NT2/D1 (cell line): ENCODE measurements around the gene SOX5.

Source experiments
- DNase-seq: peaks from one replicate; pipeline ENCODE4 v3.0.0-alpha.2; 2011; ENCODE audit warnings: low read depth, low spot score
- H3K27me3 ChIP-seq: 2 replicates; pipeline ENCODE4 v1.6.0; 2011; ENCODE audit warnings: mild to moderate bottlenecking; ENCODE audit not compliant: insufficient read length, insufficient read depth
- H3K36me3 ChIP-seq: 2 replicates; pipeline ENCODE4 v1.6.1; 2011; ENCODE audit warnings: mild to moderate bottlenecking, low read length, mixed read lengths; ENCODE audit not compliant: insufficient read depth, insufficient read length
- H3K4me1 ChIP-seq: 2 replicates; pipeline ENCODE4 v1.5.1; 2011; ENCODE audit not compliant: insufficient read depth, insufficient read length
- H3K4me3 ChIP-seq: 2 replicates; pipeline ENCODE4 v1.5.1; 2011; ENCODE audit warnings: low read depth; ENCODE audit not compliant: insufficient read length
- H3K9ac ChIP-seq: 2 replicates; pipeline ENCODE4 v1.6.0; 2011; ENCODE audit warnings: low read depth; ENCODE audit not compliant: insufficient read length
- H3K9me3 ChIP-seq: 2 replicates; pipeline ENCODE4 v1.5.1; 2011; ENCODE audit warnings: mild to moderate bottlenecking, low read length; ENCODE audit not compliant: insufficient read depth
- SUZ12 ChIP-seq: IDR thresholded peaks from 2 replicates; pipeline ENCODE4 v1.6.1; 2011; ENCODE audit not compliant: insufficient read length, insufficient read depth; ENCODE audit errors: extremely low read depth
- YY1 ChIP-seq: IDR thresholded peaks from 2 replicates; pipeline ENCODE4 v1.6.1; 2011; ENCODE audit not compliant: insufficient read length, insufficient read depth
- ZNF274 ChIP-seq: IDR thresholded peaks from 2 replicates; pipeline ENCODE4 v1.6.1; 2011; ENCODE audit warnings: mild to moderate bottlenecking, low read depth, low read length

SOX5 gene

DNA sequence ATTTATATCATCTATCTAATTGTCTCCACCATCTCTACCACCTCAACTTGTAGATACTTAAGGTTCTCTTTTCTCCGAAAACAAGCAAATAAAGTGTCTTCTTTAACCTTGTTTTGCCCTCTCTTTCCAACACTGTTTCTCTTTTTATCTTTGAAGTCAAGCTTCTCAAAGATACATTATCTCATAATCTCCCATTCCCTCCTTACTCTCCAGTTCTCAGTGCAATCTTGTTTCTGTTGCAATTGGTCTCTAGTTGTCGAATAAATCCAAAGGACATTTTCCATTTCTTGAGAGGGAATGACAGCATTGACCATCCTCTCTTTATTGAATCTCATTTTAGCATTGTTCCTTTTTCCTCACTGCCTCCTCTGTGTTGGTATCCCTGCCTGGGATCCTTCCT is 383.3 kb downstream of the SOX5 start:
- no peaks in the 10 kb centered on the region for H3K27me3 ChIP-seq
- TF ChIP-seq YY1 = no peak
- TF ChIP-seq SUZ12 = no peak
- no peak for TF ChIP-seq ZNF274
- H3K36me3 ChIP-seq = no peaks in the 10 kb centered on the region

DNA sequence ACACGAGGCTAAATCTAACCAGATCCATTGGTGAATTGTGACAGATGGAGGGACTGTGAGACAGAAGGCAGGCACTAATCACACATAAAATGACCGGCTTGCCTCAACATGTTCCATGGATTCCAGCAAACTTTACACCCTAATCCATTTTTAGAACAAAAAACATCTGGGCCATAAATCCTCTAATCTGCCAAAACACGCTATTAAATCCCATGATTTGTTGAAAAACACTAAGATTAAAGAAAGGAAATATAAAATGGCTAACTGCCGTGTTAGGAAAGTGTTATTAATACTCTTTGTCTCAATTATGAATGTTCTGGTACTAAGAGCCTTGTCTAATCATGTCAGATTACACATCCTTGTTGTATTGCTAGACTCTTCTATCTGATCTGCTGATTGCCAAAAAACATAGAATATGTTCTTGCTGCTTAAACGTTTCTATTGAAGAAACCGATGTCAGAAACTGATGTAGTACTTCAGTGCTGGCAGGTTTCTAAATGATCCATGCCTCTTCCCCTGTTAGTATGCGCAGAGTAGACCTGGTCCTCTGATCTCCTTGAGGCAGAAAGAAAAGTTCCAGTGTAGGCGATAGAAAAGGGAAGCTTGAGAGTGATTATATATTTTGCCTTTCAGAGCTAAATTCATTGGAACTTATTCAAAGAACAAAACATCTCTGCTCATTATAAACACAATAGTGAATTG is 384.9 kb downstream of the SOX5 start:
- Histone ChIP-seq H3K9me3 (no peaks in the 10 kb centered on the region), H3K4me3 (no peak overlapping the region), H3K27me3 (no peaks in the 10 kb centered on the region), H3K36me3 (no peaks in the 10 kb centered on the region), H3K4me1 (no peaks in the 10 kb centered on the region), H3K9ac (no peak overlapping the region)
- no peak for DNase-seq
- no peak for TF ChIP-seq YY1
- TF ChIP-seq ZNF274 = no peak
- TF ChIP-seq SUZ12 = no peak

More for the DNA sequence above, 383.3 kb downstream of the SOX5 start:
- DNase-seq = no peak
- Histone ChIP-seq H3K4me3 (no peak overlapping the region), H3K9me3 (no peaks in the 10 kb centered on the region), H3K4me1 (no peaks in the 10 kb centered on the region), H3K9ac (no peak overlapping the region)

DNA sequence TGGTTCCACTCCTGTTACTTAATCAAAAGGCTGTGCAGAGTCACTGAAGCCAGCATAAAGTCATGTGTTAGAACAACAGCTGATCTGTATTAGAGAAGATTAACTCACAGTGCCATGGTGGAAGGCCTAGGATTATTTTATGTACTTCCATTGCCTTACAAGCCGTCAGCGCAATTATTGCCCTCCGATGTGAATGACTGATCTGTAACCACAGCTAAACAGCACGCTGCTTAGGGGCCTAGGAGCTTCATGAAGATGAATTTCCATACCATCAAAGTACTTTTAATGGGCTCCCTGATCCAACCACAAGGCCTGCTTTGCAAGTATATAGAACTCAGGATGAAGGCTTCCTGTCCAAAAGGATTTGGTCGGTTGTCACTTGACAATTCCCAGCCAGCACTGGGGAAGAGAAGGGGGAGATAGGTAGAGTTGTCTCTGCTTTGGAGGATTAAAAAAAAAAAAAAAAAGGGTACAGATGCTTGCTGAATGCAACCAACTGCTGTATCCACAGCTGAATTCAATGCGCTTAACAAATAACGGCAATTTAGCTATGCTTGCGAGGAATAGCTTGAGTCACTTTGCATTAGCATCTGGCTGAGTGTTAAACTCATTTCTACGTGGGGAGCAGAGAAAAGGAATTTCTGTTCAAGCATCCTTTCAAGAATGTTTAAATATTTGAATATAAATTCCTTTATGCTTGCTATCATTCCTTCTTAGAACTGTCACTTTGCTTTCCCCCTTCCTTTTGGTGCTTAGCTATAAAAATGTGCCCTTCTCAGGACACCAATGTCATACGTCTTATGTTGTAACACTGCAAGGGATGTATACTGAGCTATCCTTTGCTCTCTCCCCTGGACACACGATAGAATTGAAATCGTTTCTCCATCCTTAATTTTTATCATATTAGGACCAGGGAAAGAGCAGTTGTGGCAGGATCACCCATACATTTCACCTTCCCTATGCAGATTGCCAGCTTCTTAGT is 387.8 kb downstream of the SOX5 start:
- Histone ChIP-seq H3K9me3 (no peaks in the 10 kb centered on the region), H3K4me1 (no peaks in the 10 kb centered on the region), H3K36me3 (no peaks in the 10 kb centered on the region), H3K27me3 (no peaks in the 10 kb centered on the region), H3K9ac (no peak overlapping the region), H3K4me3 (no peak overlapping the region)
- TF ChIP-seq ZNF274 = no peak
- TF ChIP-seq YY1 = no peak
- TF ChIP-seq SUZ12 = no peak
- peak; percentile 67 for DNase-seq

DNA sequence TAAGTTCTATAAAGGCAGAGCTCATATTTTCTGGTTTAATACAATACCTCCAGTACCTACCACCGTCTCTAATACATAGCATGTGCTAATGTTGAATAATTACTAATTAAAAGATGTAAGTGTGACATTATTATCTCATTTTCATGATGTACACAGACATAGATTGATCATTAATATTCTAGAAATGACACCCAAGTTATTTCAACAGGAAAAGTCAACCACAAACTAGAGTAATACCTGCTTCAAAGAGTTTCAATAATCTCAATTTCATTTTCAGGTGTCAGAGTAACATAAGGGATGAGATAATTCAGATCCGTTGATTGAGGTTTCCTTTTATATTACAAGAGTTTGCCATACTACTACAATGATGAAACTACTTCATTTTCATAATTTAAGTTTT is 388.9 kb downstream of the SOX5 start:
- no peak for TF ChIP-seq ZNF274
- TF ChIP-seq SUZ12 = no peak
- TF ChIP-seq YY1 = no peak
- Histone ChIP-seq H3K9me3 (no peaks in the 10 kb centered on the region), H3K9ac (no peak overlapping the region), H3K36me3 (no peaks in the 10 kb centered on the region), H3K4me1 (no peaks in the 10 kb centered on the region), H3K27me3 (no peaks in the 10 kb centered on the region), H3K4me3 (no peak overlapping the region)
- no peak for DNase-seq

DNA sequence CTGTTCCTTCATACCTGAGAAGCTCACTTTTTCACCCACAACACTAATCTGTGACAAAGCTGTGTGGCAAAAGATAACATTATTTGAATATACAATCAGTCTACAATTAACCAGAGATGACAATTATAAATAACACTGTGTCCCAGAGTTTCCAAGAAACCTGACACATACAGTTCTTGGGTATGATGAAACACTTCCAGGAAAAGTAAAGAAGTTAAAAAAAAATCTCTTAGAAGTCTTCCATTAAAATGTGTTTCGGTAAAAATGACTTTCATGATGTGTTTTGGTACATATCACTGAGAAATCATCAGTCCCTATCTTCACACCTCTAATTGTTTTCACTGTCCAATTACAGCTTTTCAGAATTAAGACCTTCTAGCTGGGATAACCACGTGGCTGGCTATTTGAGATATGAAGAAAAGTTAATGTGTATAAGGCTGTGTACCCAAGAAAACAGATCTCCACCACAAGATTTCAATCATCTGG is 390.2 kb downstream of the SOX5 start:
- DNase-seq = no peak
- no peaks in the 10 kb centered on the region for H3K9me3 ChIP-seq
- H3K36me3 ChIP-seq = no peaks in the 10 kb centered on the region
- H3K4me3 ChIP-seq = no peak overlapping the region
- H3K27me3 ChIP-seq = no peaks in the 10 kb centered on the region
- no peak overlapping the region for H3K9ac ChIP-seq
- TF ChIP-seq ZNF274 (no peak), SUZ12 (no peak), YY1 (no peak)
- no peaks in the 10 kb centered on the region for H3K4me1 ChIP-seq

DNA sequence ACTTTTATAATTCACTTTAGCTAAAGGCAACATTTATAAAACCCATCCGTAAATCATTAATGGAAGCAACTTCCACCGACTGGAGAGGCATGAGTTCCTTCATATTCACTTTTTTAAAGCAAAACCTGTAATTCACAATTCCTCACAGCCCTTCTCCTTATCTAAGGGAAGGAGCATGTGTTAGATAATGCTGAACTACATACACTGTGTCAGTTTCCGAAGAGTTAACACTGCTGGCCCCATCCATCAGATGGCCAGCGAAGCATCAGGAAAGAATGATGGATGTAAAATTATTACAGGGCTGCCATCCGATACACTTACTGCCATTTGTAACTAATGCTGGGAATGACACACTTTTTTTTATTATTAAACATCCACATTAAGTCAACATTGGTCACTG is 392.8 kb downstream of the SOX5 start:
- H3K9ac ChIP-seq = no peak overlapping the region
- DNase-seq = no peak
- H3K4me1 ChIP-seq = no peaks in the 10 kb centered on the region
- no peak for TF ChIP-seq ZNF274
- TF ChIP-seq YY1 = no peak
- TF ChIP-seq SUZ12 = no peak
- H3K27me3 ChIP-seq = no peaks in the 10 kb centered on the region
- H3K4me3 ChIP-seq = no peak overlapping the region
- H3K36me3 ChIP-seq = no peaks in the 10 kb centered on the region
- H3K9me3 ChIP-seq = no peaks in the 10 kb centered on the region

DNA sequence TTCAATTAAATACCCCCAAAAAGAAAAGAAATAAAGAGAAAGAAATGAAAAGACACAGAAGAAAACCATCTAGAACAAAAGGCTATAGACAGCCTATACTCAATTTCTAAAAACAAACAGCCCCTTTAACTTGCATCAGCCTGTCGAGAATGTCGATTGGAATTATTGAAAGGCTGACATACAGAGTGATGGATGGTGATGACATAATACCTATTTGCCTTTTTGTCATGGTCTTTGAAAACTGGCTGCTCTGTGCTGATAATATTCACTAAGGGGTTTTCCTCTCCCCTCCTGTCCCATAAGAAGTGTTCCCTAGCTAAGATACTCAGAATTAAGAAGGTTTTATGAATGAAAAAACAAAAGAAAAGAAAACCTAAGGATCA is 393.7 kb downstream of the SOX5 start:
- Histone ChIP-seq H3K4me1 (no peaks in the 10 kb centered on the region), H3K9ac (no peak overlapping the region), H3K9me3 (no peaks in the 10 kb centered on the region), H3K27me3 (no peaks in the 10 kb centered on the region), H3K4me3 (no peak overlapping the region), H3K36me3 (no peaks in the 10 kb centered on the region)
- DNase-seq = no peak
- TF ChIP-seq SUZ12 = no peak
- no peak for TF ChIP-seq YY1
- no peak for TF ChIP-seq ZNF274
